Measurements from ENCODE around the gene C1orf35.
A peak's percentile ranks its signal among the peaks of the same experiment; 100 is the strongest.

C1orf35 gene

GRCh38 chr1:228102791-228103620 is at the start of gene C1orf35:
TSS of gene C1orf35 (minus strand) at chr1:228103325. CDS start at chr1:228103227, 98 bp downstream.
- Mint-ChIP-seq H3K27me3 (peaks cover 5% of the 10 kb centered on the region), H3K27ac (peak within 1 kb of the TSS; percentile 95), H3K4me1 (peaks cover 40% of the 10 kb centered on the region), H3K9me3 (no peaks in the 10 kb centered on the region), H3K4me3 (peak within 1 kb of the TSS; percentile 94), H3K36me3 (peaks cover 32% of the 10 kb centered on the region)
- peak; percentile 97 for DNase-seq
- CTCF ChIA-PET, result interaction anchor here (1.5 kb wide), 1 partner anchor 28 kb away, joined by 4 read pairs; no protein-coding TSS in a partner anchor

- Mint-ChIP-seq H3K9me3 (no peaks in the 10 kb centered on the region), H3K27me3 (no peaks in the 10 kb centered on the region), H3K36me3 (no peaks in the 10 kb centered on the region), H3K4me3 (no peak overlapping the region), H3K4me1 (peaks cover 23% of the 10 kb centered on the region), H3K27ac (no peak overlapping the region)
- DNase-seq, result no peak
- CTCF ChIA-PET, result interaction anchor here (1.1 kb wide), 1 partner anchor 12 kb away, joined by 3 read pairs; no protein-coding TSS in a partner anchor
Measured at GRCh38 chr1:228152918-228153258, 49.8 kb upstream of the C1orf35 start.

GRCh38 chr1:228152097-228152917 is 49.2 kb upstream of the C1orf35 start:
- Mint-ChIP-seq H3K9me3 (no peaks in the 10 kb centered on the region), H3K4me3 (no peak overlapping the region), H3K27me3 (no peaks in the 10 kb centered on the region), H3K36me3 (no peaks in the 10 kb centered on the region), H3K4me1 (peaks cover 22% of the 10 kb centered on the region), H3K27ac (peak overlapping the region; percentile 19)
- DNase-seq, result no peak
- CTCF ChIA-PET, result interaction anchor here (1.1 kb wide), 1 partner anchor 12 kb away, joined by 3 read pairs; no protein-coding TSS in a partner anchor

- DNase-seq, result no peak
- CTCF ChIA-PET, result no interaction called here
- H3K36me3 Mint-ChIP-seq, result no peaks in the 10 kb centered on the region
- no peak overlapping the region for H3K27ac Mint-ChIP-seq
- H3K4me1 Mint-ChIP-seq, result peaks cover 14% of the 10 kb centered on the region
- H3K9me3 Mint-ChIP-seq, result no peaks in the 10 kb centered on the region
- H3K27me3 Mint-ChIP-seq, result no peaks in the 10 kb centered on the region
- no peak overlapping the region for H3K4me3 Mint-ChIP-seq
Measured at GRCh38 chr1:228151180-228151925, 48.2 kb upstream of the C1orf35 start.

- CTCF ChIA-PET, result no interaction called here
- Mint-ChIP-seq H3K4me1 (peaks cover 10% of the 10 kb centered on the region), H3K4me3 (no peak overlapping the region), H3K27ac (no peak overlapping the region), H3K36me3 (peaks cover 2% of the 10 kb centered on the region), H3K27me3 (no peaks in the 10 kb centered on the region), H3K9me3 (no peaks in the 10 kb centered on the region)
- DNase-seq, result no peak
Measured at GRCh38 chr1:228150461-228151179, 47.5 kb upstream of the C1orf35 start.

GRCh38 chr1:228150120-228150460 is 47.0 kb upstream of the C1orf35 start:
- Mint-ChIP-seq H3K9me3 (no peaks in the 10 kb centered on the region), H3K4me1 (peaks cover 7% of the 10 kb centered on the region), H3K4me3 (no peak overlapping the region), H3K27me3 (no peaks in the 10 kb centered on the region), H3K36me3 (peaks cover 3% of the 10 kb centered on the region), H3K27ac (no peak overlapping the region)
- CTCF ChIA-PET, result no interaction called here
- DNase-seq, result no peak

GRCh38 chr1:228149406-228150119 is 46.4 kb upstream of the C1orf35 start, which contains the start of gene GJC2:
TSS of gene GJC2 (plus strand) at chr1:228149930. CDS start at chr1:228157759, 7,829 bp downstream.
- no peak within 1 kb of the TSS for H3K27ac Mint-ChIP-seq
- H3K4me3 Mint-ChIP-seq, result no peak within 1 kb of the TSS

GRCh38 chr1:228148935-228149405 is 45.8 kb upstream of the C1orf35 start:
- CTCF ChIA-PET, result interaction anchor here (0.7 kb wide), 1 partner anchor 17 kb away, joined by 3 read pairs; no protein-coding TSS in a partner anchor
- H3K4me3 Mint-ChIP-seq, result no peak overlapping the region
- H3K27me3 Mint-ChIP-seq, result no peaks in the 10 kb centered on the region

More at GRCh38 chr1:228149406-228150119, 46.4 kb upstream of the C1orf35 start, which contains the start of gene GJC2:
- H3K9me3 Mint-ChIP-seq, result no peaks in the 10 kb centered on the region
- H3K36me3 Mint-ChIP-seq, result peaks cover 3% of the 10 kb centered on the region
- CTCF ChIA-PET, result interaction anchor here (0.7 kb wide), 1 partner anchor 17 kb away, joined by 3 read pairs; no protein-coding TSS in a partner anchor
- DNase-seq, result no peak
- H3K27me3 Mint-ChIP-seq, result no peaks in the 10 kb centered on the region
- peaks cover 4% of the 10 kb centered on the region for H3K4me1 Mint-ChIP-seq

GRCh38 chr1:228148196-228148861 is 45.2 kb upstream of the C1orf35 start:
- no peak for DNase-seq
- no peaks in the 10 kb centered on the region for H3K27me3 Mint-ChIP-seq
- no peak overlapping the region for H3K27ac Mint-ChIP-seq
- CTCF ChIA-PET, result no interaction called here
- peaks cover 9% of the 10 kb centered on the region for H3K36me3 Mint-ChIP-seq
- H3K9me3 Mint-ChIP-seq, result no peaks in the 10 kb centered on the region
- H3K4me3 Mint-ChIP-seq, result no peak overlapping the region
- H3K4me1 Mint-ChIP-seq, result peaks cover 12% of the 10 kb centered on the region

More at GRCh38 chr1:228148935-228149405, 45.8 kb upstream of the C1orf35 start:
- no peak for DNase-seq
- H3K36me3 Mint-ChIP-seq, result peaks cover 3% of the 10 kb centered on the region
- peaks cover 6% of the 10 kb centered on the region for H3K4me1 Mint-ChIP-seq
- H3K27ac Mint-ChIP-seq, result no peak overlapping the region
- H3K9me3 Mint-ChIP-seq, result no peaks in the 10 kb centered on the region

- Mint-ChIP-seq H3K36me3 (peaks cover 14% of the 10 kb centered on the region), H3K4me1 (peaks cover 18% of the 10 kb centered on the region), H3K4me3 (no peak overlapping the region), H3K9me3 (no peaks in the 10 kb centered on the region), H3K27me3 (no peaks in the 10 kb centered on the region), H3K27ac (no peak overlapping the region)
- DNase-seq, result no peak
- CTCF ChIA-PET, result no interaction called here
Measured at GRCh38 chr1:228147768-228148167, 44.6 kb upstream of the C1orf35 start.

GRCh38 chr1:228147151-228147693 is 44.1 kb upstream of the C1orf35 start:
- H3K27ac Mint-ChIP-seq, result no peak overlapping the region
- H3K27me3 Mint-ChIP-seq, result no peaks in the 10 kb centered on the region
- CTCF ChIA-PET, result no interaction called here
- peaks cover 23% of the 10 kb centered on the region for H3K4me1 Mint-ChIP-seq
- DNase-seq, result no peak
- H3K9me3 Mint-ChIP-seq, result no peaks in the 10 kb centered on the region
- no peak overlapping the region for H3K4me3 Mint-ChIP-seq
- H3K36me3 Mint-ChIP-seq, result peaks cover 19% of the 10 kb centered on the region

- Mint-ChIP-seq H3K27ac (peak overlapping the region; percentile 24), H3K36me3 (peaks cover 22% of the 10 kb centered on the region), H3K9me3 (no peaks in the 10 kb centered on the region), H3K4me1 (peaks cover 29% of the 10 kb centered on the region), H3K4me3 (no peak overlapping the region), H3K27me3 (no peaks in the 10 kb centered on the region)
- no peak for DNase-seq
- CTCF ChIA-PET, result no interaction called here
Measured at GRCh38 chr1:228146417-228147150, 43.5 kb upstream of the C1orf35 start.

All from activated naive CD4-positive, alpha-beta T cell treated with anti-CD3 and anti-CD28 coated beads, Interleukin-2, amount 10 ng/mL, durations not matched to agents 7 days and 5 days (primary cell).